ENCODE data around the gene SPG7.

GRCh38 chr16:89490439-89491237, 17.6 kb upstream of the SPG7 start, which contains the start of gene ANKRD11:
- TF ChIP-seq, protein P1, sequence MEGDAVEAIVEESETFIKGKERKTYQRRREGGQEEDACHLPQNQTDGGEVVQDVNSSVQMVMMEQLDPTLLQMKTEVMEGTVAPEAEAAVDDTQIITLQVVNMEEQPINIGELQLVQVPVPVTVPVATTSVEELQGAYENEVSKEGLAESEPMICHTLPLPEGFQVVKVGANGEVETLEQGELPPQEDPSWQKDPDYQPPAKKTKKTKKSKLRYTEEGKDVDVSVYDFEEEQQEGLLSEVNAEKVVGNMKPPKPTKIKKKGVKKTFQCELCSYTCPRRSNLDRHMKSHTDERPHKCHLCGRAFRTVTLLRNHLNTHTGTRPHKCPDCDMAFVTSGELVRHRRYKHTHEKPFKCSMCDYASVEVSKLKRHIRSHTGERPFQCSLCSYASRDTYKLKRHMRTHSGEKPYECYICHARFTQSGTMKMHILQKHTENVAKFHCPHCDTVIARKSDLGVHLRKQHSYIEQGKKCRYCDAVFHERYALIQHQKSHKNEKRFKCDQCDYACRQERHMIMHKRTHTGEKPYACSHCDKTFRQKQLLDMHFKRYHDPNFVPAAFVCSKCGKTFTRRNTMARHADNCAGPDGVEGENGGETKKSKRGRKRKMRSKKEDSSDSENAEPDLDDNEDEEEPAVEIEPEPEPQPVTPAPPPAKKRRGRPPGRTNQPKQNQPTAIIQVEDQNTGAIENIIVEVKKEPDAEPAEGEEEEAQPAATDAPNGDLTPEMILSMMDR (IDR thresholded peaks at IDR 0.05) = no peak
- TF ChIP-seq EZH2 (IDR thresholded peaks at IDR 0.05) = no peak
